Umbilical cord (tissue), 2 donors: Measurements from ENCODE around the gene FAM221A. TPM values are rescaled to one million over a fixed set of nuclear protein-coding genes. Genes with fewer than 3 reads are reported as not detected.
A peak's percentile ranks its signal among the peaks of the same experiment; 100 is the strongest.
"Not testable (repeated sequence)": the region's sequence is repeated elsewhere in the genome, so short reads cannot be mapped to it uniquely, and the experiment has no call there.

Source experiments
- DNase-seq: peaks from one replicate; pipeline ENCODE4 v3.0.0-alpha.2; 2015; ENCODE audit warnings: low spot score
- total RNA-seq: library from RNA; depleted of rRNA; stranded (reverse); fragments of >200 nt; gene quantifications from one replicate; pipeline ENCODE4 v1.2.3, GENCODE V29; 2014; ENCODE audit warnings: low replicate concordance; ENCODE audit not compliant: insufficient read depth

The FAM221A gene
- total RNA-seq: 9.6 TPM

DNA sequence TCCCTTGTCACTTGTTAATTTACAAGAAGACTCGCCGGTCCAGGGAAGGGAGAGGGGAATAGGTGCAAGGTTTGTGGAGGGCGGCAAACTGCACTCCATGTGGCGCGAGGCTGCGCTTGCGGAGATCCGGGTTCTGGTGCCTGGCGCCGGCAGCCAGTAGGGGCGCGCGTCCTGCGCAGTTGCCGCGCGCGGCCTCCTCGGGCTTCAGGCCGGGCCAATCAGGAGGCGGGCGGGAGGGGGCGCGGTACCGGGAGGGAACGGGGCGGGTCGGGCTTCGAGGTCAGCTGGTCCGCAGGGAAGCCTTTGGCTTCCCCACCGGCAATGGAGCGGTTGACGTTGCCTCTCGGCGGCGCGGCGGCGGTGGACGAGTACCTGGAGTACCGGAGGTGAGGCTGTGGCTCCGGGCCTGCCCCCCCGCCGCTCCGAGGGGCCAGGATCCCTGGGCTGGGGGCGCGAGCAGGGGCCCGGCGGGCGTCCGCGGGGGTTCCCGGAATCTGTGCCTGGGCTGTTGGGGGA is at the start of gene FAM221A:
TSS of gene FAM221A (plus strand) at position 302 of the 516 bp plus-strand sequence. CDS start at position 322, 20 bp downstream.
- DNase-seq: peak; percentile 76

GRCh38 chr7:23633417-23633816 is 46.6 kb upstream of the FAM221A start:
- DNase-seq: no peak

- no peak for DNase-seq
Observed at GRCh38 chr7:23645822-23646221, 34.2 kb upstream of the FAM221A start.

DNA sequence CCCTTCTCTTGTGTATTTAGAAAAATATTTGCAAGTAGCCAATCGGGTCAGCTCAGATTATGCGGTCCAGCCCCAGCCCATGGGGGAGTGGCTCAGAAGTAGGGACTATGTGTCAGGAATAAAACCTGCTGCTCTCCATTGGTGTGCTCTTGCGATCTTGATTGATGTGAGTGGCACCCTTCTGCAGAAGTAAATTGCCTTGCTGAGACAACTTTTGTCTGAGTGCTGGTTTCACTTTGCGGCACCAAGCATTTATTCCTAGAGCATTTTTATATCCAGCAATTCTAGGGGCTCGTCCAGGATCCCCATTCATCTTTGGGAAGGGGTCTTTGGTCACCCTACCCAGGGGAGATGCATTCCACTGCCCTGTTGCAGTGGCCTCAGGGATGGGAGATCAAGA is 26.1 kb upstream of the FAM221A start:
- no peak for DNase-seq

DNA sequence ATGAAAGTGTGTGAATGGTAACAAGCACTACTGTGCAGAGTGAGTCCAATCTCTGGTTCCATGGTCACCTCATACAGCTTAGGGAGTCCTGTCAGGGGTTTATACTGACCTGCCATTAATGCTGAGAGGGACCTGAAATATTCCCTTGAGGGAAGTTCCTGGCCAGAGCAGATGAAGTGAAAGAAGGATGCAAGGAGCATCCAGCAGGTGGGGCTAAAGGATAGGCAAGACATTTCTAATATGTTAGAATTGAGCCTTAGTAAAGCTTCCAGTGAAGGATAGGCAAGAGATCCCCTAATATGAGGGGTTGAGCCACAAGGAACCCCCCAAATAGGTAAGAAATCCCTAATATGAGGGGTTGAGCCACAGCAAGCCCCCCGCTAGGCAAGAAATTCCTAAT is 25.5 kb upstream of the FAM221A start:
- DNase-seq: no peak

DNA sequence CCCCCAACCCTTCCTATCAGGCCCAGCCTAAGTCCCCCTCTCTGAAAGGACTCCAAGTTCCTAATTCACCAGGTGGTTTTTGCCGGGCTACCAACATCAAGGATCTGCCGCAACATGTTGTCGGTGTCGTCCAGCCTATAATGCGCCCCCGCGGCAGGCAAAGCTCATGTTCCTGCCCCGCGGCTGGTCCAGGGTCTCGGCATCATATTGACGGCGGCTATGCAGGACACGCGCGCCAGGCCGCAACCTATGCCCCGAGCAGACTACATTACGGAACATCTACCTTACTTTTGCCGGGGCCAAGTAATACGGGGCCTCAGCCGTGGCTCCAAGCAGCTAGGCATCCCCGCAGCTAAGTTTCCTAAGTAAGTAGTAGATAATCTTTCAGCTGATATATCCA is 24.6 kb upstream of the FAM221A start:
- DNase-seq: no peak

GRCh38 chr7:23658831-23659427 is 21.1 kb upstream of the FAM221A start:
- no peak for DNase-seq

DNA sequence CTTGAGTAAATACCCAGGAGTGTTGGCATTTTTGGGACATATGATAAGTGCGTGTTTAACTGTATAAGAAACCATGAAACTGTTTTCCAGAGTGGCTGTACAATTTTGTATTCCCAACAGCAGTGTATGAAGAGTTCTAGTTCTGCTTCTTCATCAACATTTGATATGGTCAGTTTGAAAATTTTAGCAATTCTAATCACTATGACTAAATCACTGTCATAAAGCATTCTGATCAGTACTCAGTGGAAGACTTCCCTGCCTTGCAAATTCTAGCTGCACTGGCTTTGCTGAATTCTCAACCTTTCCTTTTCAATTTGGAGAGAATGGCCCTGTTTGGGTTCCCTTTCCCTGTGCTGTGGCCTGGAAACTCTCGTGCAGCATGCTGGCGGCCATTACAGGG is 18.6 kb upstream of the FAM221A start:
- no peak for DNase-seq

DNA sequence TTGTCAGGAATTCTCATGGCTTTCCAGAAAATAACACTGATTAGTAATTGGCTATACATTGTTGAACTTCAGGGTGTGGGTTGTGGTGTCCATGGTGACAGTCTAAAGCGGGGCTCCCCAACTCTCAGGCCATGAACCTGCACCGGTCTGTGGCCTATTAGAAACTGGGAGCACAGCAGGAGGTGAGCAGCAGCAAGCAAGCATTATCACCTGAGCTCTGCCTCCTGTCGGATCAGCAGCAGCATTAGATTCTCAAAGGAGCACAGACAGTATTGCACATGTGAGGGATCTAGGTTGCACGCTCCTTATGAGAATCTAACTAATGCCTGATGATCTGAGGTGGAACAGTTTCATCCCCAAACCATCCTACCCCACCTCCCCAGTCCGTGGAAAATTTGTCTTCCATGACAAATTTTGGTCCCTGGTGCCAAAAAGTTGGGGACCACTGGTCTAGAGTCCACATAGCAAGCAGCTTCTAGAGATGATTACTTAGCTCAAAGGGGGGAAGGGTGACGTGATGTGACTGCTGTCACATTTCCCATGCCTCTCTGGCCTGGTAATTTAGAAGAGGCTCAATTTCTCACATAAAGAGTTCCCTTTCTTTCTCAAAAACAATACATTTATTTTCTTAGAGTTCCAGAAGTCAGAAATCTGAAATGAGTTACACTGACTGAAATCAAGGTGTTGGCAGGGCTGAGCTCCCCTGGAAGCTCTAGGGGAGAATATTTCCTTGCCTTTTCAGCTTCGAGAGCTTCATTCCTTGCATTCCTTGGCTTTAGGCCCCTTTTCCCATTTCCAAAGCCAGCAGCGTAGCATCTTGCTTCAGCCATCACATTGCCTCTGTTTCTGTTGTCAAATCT is 17.6 kb upstream of the FAM221A start:
- no peak for DNase-seq

DNA sequence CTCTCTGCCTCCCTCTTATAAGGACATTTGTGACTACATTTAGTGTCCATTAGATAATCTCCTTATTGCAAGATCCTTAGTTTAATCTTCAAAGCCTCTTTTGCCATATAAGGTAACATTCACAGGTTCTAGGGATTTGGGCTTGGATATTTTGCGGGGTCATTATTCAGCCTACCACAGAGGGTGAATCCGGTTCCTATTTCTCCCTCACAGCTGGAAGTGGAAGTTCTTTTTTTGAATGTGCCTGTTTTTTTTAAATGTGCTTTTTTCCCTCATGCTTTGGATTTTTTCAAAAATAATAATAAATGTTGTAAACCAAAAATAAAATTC is 17.1 kb upstream of the FAM221A start:
- no peak for DNase-seq

- DNase-seq: no peak
Observed at GRCh38 chr7:23664122-23664521, 15.9 kb upstream of the FAM221A start.

DNA sequence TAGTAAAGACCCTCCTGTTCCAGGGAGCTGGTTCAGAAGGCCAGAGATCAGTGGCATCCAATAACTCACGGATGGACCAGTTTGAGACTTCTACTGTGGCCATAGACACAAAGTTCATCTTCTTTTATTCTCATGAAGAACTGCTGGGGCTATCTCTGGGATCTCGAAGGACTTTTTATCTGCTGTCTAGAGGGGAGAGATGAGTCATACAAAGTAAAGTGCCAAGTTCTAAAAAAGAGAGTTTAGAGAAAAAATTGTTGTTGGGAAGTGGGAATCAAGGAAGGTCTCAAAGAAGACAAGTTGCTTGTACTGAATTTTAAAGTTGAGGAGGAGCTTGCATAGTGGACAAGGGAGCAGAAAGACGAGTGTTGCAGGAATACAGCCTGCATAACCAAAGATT is 8.0 kb upstream of the FAM221A start:
- peak; percentile 6 for DNase-seq

GRCh38 chr7:23680414-23681405 is 711 bp downstream of the FAM221A start:
- peak; percentile 73 for DNase-seq

GRCh38 chr7:23684041-23684440 is 4.0 kb downstream of the FAM221A start:
- not testable (repeated sequence) for DNase-seq

DNA sequence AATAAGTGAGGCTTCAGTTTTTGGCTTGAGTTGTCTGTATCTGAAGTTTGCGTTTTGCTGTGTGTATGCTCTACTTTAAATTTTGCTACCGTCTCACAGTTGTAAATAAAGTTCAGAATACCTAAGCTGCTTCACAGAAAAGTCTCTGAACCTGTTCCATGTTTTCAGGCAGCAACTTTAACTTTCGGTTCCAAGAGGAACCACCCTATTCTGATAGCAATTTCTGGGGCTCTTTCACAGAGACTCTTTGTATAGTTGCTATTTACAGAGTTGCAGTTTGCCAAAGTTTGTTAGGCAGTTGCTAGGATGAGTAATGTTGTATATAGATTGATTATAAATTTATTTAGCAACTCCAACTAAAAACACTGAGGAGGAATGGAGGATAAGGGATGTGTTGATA is 5.7 kb downstream of the FAM221A start:
- DNase-seq: no peak

GRCh38 chr7:23687011-23687410 is 7.0 kb downstream of the FAM221A start:
- DNase-seq: no peak

GRCh38 chr7:23689165-23689564 is 9.2 kb downstream of the FAM221A start:
- no peak for DNase-seq

- no peak for DNase-seq
Observed at GRCh38 chr7:23691320-23691719, 11.3 kb downstream of the FAM221A start.

DNA sequence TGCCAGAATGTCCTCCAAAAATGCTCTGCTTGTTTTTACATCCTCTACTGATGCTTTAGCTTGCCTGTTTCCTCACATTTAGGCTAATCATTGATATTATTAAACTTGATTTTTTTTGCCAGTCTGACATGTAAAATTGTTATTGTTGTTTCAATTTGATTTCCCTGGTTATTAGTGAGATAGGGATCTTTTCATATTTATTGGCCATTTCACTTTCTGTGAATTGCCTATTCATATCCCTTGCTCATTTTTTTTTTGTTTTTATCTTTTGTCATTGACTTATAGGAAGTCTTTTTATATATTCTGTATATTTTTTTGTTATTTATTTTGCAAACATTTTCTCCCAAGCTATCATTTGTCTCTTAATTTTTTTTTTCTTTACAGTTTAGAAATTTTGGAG is 13.2 kb downstream of the FAM221A start:
- DNase-seq: no peak

DNA sequence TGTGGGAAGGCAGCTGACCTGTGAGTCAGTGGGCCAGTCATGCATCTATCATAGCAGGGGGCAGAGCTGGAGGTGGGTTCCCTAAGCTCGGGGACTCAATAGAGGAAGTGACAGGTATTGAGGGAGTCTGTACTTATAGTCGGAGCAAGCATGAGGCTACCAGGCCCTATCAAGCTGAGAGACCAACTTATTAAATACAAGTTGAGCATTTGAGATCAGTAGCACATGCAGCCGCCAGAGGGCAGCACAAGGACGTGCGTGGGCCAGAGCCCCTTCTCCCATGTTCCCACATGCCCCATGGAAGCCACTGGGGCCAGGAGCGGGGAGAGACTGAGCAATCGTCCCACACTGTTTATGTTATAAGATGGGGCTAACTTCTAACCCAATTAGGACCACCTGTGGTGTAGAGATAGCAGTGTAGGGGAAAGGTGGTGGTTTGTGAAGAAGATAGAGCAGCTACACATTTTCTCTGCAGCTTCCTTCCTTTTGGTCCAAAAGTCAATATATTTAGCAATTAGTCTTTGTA is 17.0 kb downstream of the FAM221A start:
- DNase-seq: peak; percentile 22

GRCh38 chr7:23698822-23699221 is 18.8 kb downstream of the FAM221A start:
- DNase-seq: no peak

DNA sequence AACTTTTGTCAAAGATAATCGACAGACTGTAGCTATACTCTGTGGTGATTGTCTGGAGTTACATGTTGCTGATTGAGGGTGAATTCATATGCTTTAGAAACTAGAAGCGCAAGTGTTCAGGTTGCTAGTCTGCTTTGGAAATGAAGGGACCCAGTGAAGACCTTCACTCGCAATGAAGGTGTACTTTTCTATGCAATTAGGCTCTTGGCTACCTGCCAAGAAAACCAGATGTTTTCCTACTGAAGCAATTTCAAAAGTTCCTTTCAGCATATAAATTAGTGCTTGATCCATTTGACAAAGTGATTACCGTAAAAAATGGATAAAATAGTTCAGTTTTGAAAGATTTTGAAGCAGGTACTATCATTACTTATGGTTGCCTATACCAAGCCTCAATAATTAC is 20.0 kb downstream of the FAM221A start:
- no peak for DNase-seq
